ENCODE results near the gene DCHS2.

Gene DCHS2

GRCh38 chr4:154384012-154384411 lies 107.6 kb downstream of the DCHS2 start:
- no peak for DNase-seq

DNA sequence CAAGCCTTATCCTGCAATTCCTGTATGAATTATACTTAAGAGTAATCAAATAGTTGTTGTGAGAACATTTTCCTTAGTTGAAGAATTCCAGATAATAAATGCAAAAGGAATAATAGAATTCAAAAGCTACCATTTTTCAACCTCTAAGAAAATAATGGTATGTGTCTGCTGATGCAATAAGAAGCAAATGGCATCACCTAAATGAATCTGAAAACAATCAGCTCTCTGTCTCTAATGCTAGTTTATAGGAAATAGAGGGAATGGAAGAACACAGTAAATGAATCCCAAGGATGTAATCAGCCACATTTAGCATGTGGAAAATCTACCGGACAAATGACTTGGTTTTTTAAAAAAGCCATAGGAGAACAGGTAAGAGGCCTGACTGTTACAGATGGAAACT lies 115.1 kb downstream of the DCHS2 start:
- DNase-seq: no peak

- no peak for DNase-seq
Observed at GRCh38 chr4:154368060-154368459, 123.5 kb downstream of the DCHS2 start.

DNA sequence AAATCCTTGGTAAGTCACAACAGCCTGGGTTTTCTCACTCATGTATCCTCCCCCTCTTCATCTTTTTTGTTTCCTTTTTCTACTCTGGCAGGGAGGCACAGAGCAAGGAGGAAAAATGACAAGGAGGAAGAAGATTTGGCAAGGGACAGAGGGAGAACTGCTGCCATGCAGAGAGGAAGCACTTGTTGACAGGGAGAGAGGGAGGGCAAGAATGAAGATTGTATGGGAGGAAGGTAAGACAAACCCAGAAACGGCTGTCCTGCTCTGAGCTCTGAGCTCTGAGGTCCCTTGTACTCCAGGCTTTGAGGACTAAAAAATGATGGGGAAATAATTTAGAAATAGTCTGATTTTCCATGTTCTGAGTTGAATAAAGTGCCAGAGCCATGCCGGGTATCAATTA lies 123.9 kb downstream of the DCHS2 start:
- peak in 1 of 56 donors; percentile 5 for DNase-seq

- DNase-seq: no peak
Observed at GRCh38 chr4:154366956-154367355, 124.6 kb downstream of the DCHS2 start.

DNA sequence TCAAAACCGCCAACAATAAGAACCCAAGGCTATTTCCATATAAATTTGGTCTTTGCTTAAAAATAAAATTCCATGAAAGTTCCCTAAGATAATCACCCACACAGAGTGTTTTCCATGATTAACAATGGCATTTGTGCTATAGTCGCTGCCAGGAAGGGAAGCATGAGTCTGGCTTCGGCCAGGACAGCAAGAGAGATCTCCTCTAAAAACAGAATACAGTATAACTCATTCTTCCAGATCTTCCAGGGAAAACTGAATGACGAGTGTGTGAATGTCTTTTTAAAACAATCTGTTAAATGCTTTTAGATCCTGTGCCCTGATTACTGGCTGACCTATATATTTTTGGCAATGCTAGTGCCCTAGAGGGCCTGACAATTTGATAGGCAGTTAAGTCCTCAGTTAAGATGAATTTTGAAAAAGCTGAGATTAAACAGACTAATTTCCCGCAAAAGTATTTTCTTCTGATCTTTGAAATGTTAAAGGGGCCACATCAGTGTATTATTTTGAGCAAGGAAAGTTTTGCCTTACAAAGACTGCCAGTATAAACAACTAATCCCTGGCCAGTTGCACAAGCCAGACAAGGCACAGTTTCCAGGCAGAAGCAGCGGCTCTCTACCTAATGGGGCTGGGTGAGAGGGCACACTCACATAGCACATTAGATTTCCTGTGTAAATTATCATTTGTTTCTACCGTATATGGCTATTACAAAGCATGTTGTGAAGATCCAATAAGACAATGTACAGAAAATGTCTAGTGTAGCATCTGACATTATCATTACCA lies 127.3 kb downstream of the DCHS2 start:
- DNase-seq: peak in 1 of 56 donors; percentile 1

DNA sequence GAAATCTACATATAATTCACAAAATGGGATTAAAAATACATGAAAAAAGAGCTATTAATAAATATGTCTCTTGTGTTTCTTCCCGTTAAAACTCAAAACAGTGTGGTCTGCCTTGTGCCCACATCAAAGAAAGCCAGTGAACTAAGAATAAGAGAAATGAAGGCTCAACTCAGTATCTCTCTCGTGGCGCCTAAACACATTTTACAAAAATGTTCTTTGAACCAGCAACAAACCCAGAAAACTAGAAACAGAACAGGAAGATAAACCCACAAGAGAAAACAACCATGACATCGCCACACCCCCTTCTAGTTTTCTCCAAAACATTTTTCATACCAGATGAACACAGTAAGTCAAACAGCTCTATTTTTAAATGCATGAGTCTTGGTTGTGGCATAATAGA lies 130.1 kb downstream of the DCHS2 start:
- DNase-seq: no peak

DNA sequence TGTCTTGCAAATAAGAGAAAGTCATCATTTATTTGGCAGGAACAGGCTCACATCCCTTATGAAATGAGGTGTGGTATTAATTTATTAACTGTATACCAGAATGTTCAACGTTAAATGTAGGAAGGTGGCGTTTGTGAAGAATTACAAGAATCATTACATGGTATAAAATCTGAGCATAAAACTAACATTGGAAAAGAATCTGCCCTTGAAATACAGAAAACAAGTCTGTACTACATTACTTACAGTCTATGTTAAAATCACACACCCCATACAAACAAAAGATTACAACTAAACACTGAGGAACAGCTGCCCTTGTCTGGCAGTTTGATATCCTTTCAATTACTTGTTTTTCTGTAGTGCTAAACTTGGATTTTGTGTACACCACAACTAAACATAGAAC lies 131.1 kb downstream of the DCHS2 start:
- DNase-seq: no peak

DNA sequence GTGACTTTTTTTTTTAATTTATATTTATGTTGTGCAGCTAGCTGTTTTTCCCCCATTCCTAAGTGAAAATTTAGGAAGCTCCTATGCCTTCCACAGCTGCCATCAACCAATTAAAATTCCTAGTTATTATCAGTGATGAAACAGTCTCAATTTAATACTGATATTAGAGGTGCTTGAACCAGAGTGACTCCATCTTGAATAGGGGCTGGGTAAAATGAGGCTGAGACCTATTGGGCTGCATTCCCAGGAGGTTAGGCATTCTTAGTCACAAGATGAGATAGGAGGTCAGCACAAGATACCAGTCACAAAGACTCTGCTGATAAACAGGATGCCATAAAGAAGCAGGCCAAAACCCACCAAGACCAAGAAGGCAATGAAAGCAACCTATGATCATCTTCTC lies 136.7 kb downstream of the DCHS2 start:
- no peak for DNase-seq

GRCh38 chr4:154349829-154350228 lies 141.8 kb downstream of the DCHS2 start:
- no peak for DNase-seq

DNA sequence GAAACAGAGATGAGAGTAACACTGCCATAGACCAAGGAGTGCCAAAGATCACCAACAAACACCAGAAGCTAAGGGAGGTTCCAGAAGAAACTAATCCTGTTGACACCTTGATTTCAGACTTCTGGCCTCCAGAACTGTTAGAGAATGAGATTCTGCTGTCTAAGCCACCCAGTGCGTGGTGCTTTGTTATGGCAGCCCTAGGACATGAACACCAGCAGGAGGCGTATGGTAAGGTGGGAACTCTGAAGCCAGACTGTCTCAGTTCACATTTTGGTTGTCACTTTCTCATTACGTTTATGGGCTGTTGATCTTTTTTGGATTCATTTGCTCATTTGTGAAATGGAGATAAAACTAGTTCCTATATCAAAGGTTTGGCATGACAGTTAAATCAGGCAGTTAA lies 142.9 kb downstream of the DCHS2 start:
- DNase-seq: no peak

DNA sequence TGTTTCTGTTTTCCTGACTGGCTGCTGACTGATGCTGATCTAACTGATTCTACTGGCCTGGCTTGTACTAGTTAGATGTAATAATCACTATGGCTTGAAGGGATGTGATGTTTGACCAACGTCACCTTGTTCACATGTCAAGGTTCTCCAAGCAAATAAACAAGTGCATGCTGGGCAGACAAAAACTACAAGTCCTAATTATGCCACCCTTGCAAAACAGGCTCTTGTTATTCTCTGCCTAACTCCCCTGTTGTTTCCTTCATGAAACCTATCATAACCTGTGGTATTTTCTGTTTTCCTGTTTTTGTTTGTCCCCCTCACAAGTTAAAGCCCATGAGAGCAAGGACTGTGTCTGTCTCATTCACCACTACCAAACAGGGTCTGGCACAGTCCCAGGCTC lies 146.2 kb downstream of the DCHS2 start:
- no peak for DNase-seq

DNA sequence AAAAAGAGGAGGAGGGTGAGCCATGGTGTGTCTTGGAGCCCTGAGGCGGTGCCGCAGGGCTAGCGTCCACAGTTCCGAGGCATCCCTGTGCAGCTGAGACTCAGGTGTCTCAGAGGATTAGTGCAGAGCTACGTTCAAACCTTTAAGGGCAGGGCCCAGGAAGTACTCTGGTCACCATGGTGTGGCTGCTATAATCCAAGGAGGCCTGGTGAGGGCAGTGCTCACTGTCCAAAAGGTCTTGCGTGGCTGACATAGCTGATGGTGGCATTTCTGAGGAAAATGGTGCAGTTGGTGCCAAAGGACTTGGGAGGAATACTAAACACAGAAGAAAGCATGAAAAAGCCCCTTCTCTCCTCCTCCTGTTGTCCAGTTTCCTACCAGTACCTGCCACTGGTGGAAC lies 146.9 kb downstream of the DCHS2 start:
- no peak for DNase-seq

DNA sequence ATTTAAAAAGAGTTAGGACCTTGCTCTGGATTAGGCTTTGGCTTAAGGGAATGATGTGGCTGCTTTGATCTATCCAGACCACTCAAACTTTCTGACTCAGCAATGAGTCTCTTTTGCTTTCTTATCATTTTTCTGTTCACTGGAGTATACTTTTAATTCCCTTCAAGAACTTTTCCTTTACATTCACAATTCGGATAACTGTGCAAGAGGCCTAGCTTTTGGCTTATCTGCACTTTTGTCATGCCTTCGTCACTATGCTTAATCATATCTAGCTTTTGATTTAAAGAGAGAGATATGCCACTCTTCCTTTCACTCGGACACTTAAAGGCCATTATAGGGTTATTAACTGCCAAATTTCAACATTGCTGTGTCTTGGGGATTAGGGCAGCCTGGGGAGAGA lies 147.9 kb downstream of the DCHS2 start:
- no peak for DNase-seq

GRCh38 chr4:154341448-154341847 lies 150.2 kb downstream of the DCHS2 start:
- no peak for DNase-seq

- DNase-seq: no peak
Observed at GRCh38 chr4:154335588-154335987, 156.0 kb downstream of the DCHS2 start.

DNA sequence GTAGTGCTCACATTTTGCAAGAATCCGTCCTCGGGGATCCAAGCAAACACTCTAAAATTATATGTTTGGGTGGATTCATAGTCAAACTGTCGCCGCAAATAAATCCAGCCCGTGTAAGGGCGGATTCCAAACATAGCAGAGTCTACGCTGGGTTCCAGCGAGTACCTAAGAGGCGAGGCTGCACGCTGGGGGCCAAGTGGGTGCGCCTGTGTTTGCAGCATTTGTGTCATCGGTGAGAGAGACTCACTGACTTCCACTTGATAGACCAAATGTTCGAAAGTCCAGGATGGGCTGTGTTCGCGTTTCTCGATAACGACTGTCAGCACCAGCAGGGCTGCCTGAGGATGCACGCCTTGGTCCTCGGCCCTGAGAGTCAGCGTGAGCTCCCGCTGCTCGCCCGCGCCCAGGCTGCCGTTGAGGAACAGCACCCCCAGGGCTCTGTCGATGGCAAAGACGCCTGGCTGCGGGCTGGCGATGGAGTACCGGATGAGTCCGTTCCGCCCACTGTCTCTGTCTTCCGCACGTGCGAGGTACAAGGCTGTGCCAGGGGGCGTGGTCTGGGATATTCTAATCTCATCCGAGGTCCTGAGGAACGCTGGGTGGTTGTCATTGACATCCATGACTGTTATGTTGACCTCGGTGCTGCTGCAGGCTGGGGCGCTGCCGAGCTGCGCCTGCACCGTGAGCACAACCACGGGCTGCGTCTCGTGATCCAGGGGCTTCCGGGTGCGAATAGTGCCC lies 158.7 kb downstream of the DCHS2 start:
- DNase-seq: peak in 46 of 56 donors; percentile 4 to 84 (median 42)

GRCh38 chr4:154329939-154330338 lies 161.7 kb downstream of the DCHS2 start:
- no peak for DNase-seq

DNA sequence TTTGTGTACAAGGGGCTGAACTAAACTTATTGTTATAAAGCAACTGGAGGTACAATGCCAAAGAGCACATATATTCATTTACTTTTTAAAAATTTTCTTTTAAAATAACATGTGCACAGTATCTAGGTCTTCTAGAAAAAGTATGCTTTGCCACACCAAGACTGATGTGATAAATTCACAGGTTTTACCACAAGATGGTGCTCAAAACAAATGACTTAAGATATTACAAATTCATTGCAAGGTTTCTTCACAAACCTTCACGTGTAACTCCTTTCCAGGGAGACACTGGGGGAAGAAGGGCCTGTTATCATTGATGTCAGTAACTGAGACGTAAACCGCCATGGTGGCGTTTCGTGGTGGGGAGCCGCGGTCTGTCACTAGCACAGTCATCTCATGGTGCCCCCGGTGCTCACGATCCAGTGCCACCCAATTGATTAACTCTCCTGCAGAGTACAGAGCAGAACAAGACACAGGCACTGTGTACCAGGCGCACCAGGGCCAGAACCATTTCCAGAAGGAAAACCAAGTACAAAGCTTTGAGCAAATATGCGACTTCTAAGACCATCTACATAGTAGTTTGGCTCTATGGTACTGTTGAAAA lies 162.2 kb downstream of the DCHS2 start:
- no peak for DNase-seq

GRCh38 chr4:154328030-154328429 lies 163.6 kb downstream of the DCHS2 start:
- DNase-seq: no peak

GRCh38 chr4:154320521-154320920 lies 171.1 kb downstream of the DCHS2 start:
- peak in 3 of 56 donors; percentile 2 to 52 (median 20) for DNase-seq

- DNase-seq: no peak
Observed at GRCh38 chr4:154319736-154320135, 171.9 kb downstream of the DCHS2 start.
